ENCODE data around the gene SPRR1A.
"Not testable (repeated sequence)": the region's sequence is repeated elsewhere in the genome, so short reads cannot be mapped to it uniquely, and the experiment has no call there.

Gene SPRR1A

DNA sequence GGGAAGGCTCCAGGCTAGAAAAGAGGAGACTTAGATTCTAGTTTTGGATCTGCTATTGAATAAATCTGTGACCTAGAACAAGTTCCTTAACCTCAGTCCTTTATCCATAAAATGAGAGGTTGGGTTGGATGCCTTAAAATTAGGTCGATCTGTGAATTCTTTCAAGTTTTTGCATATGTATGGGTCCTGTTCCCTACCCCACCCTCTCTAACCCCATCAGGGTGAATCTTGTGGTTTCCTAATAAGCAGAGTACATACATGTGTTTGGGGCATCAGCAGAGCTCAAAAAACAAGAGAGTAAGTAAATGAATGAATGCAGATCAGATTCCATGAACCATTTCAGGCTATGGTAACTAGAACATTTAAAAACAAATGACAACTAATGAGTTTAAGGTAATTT is 7.2 kb upstream of the SPRR1A start:
- no peak for DNase-seq

DNA sequence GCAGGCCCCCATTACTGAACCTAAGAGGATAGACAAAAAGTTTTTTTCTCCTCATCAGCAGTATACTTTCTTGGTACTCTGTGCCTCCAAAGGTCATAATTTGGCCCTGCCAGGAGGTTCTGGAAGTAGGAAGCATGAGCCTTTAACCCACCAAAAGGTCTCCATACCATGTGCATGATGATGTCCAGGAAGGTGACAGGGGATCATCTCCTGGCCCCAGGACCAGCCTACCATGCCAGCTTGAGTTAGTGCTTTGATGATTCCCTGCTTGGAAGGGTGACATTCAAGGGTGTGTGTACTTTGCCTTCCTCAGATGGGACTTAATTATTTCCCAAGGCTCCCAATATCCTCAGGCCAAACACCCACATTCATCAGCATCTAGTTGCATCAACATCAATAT is 6.3 kb upstream of the SPRR1A start:
- no peak for DNase-seq

DNA sequence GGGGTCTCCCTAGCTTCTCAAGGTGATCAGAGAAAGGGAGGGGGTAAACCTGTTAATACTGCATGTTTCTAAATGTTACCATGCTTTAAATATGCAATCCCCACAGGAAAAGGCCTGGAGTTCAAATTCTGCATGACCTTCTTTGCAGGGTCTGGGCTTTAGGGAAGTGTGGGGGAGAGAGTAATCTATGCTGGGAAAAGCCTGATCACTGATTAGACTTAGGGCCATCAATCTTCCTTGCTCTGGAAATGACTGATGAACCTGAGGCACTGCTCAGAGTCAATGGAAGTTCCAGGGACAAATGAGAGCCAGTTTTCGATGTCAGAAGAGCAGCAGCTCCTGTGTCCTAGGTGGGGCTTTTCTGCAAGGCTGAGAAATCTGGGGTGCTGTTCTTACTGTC is 3.2 kb upstream of the SPRR1A start:
- no peak for DNase-seq

DNA sequence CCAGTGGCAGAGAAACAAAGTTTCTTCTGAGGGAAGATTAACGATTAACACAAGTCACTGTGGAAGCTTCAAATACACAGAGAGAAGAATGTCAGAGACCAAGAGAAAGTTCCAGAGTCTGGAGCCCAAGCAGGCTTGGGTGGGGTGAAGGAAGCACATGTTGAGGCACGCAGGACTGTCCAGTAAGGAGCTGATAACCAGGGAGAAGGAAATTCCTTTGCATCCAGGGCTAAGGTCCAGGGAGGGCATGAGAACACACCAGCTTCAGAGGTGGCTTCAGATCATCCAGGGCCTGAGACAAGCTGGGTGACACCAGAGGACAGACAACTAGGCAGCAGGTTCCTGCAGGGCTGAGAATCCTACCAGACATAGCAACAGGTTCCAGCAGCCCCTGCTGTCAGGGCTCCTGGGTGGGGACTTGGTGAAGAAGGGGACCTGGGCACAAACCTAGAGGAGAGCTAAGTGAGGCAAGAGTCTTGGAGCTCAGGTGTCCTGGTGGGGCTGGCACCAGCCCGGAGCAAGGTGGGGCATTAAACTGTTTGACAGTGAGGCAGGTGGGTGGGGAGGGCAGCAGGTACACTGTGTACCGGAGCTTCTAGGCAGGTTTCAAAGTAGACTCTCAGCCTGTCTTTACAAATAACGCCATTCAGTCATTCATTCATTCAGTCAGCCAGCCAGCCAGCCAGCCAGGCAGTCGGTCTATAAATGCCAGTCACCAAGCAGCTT is 2.6 kb upstream of the SPRR1A start:
- DNase-seq = no peak

DNA sequence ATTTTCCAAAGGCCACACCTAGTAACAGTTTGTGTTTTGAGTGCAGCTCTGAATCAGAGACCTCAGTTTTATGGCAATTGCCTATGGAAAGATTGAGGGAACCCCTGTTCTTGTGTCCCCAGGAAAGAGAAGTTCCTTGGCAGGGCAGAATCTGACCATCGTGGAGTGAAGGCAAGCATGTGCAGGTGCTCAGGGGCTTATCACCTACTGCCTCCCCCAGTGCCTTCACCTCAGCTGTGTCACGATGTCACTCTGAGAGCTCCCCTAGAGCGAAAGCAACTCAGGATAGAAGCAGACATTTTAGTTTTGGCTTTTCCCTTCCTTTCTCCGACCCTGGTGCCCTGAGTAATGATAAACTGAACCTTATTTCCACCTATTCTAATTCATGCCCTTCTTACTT is 1.8 kb upstream of the SPRR1A start:
- no peak for DNase-seq

DNA sequence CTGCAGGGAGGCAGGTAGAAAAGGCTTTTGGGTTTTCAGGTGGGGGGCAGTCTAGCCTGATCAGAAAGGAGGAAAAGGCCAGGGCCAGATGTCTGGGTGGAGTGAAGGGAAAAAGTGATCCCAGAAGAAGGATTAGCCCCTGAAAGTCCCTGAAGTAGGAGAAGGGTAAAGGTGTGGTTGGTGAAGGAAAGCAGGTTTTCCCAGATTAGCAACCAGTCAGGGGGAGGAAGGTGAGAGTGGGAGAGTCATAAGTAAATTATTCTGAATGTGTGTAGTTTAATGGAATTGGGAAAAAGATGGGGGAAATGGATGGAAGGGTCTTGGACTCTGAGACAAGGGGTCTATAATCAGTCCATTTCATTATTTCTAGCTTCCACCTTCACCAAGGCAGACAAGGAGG is 647 bp upstream of the SPRR1A start:
- DNase-seq = no peak

DNA sequence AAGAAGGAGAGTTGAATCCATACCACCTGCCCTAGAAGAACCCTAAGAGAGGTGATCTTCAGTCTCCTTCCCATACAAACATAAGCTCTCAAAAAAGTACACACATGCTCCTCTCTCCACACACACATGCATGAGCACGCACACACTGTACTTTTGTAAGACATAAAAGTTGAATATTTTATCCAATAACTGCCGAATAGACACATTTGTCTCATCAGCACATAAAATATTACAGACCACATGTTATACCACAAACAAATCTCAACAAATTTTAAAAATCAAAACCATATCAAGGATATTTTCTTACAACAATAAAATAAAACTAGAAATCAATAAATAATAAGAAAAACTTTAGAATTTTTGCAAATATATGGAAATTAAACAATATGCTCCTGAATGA is 2.7 kb downstream of the SPRR1A start:
- DNase-seq = no peak

DNA sequence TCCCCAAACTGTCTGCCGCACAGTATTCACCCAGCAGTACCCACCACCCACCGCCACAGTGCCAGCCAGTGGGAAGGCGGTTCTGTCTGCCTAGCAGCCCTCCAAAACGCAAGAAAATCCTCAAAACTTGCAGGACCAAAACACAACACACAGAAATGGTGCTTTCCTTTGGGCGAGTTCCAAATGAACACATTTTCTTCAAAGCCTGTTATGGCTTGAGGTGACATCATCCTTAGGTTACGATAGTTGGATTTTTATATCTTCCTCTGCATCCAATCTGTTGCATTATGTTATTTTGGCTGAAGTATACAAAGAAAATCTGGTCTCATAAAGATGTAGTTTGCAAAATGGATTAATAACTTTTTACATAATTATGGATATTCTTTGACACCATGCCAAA is 9.3 kb downstream of the SPRR1A start:
- no peak for DNase-seq

DNA sequence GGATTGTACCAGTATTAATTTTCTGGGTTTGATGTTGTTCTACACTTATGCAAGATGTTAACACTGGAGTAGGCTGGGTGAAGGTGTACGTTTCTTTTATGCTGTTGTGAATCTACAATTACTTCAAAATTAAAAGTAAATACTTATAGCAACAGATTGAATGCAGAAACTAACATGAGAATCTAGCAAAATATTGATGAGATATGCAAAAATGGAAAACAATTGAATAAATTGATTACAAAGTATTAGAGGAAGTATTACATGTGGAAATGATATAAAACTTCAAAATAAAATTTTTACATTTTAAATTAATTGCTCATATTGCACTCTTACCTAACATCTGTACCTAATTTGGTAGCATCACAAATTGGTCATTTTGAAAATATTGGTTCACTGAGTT is 12.0 kb downstream of the SPRR1A start:
- DNase-seq = no peak

DNA sequence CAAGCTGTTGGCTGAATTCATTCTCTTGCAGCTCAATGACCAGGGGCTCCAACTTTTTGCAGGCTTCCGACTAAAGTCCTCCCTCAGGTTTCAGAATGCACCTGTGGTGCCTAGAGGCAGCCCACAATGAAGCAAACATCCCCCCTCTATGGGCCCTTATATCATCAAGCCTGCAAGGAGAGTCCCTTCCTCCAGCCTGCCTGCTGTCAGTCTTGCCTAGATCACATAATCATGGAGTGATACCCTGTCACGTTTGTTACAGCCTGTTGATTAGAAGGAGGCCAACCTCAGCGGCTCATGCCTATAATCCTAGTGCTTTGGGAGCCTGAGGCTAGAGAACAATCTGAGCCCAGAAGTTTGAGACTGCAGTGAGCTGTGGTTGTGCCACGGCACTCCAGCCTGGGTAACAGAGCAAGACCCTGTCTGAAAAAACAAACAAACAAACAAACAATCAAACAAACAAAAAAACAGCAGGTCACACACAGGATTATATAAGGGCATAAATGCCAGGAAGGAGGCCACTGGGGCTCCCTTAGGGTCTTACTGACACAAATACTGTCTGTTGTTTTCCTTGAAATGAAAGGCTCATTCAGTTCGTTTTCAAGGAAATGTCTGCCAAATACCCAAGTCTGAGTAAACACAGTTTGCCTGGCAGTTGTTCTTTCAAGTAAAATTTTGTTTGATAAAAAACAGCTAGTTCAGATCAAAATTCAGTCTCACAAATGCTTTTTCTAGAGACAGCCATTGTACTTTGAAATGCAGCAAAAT is 12.9 kb downstream of the SPRR1A start:
- DNase-seq = no peak

DNA sequence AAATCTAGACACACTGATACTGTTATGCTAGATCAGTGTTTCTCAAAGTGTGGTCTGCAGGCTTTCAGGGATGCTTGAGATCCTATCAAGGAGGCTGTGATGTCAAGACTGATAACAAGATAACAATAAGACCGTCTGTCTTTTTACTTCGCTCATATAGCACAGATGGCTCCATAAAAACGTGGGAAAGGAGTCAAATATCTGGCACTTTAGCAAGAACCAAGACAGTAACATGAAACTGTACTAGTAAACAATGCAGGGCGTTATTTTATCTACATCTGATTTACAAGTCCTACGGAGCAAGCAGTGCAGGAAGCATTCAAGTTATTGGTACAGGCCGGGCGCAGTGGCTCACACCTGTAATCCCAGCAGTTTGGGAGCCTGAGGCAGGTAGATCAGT is 14.0 kb downstream of the SPRR1A start:
- no peak for DNase-seq

DNA sequence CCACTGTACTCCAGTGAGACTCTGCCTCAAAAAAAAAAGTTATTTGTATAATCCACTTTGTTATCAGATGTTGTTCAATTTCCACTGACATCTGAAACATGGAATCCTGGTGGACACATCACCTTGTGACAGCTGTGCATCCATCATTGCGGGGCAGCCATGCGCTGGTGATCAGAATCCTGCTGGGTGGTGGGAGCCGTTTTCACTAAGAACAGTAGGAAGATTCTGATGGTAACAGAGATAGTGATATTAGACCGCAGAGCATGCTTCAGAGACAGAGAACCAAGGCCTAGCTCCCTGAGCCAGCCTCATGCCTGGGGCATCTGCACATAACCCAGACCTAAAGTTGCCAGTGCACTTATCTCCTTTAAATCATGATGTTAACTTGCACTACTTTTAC is 14.6 kb downstream of the SPRR1A start:
- DNase-seq = no peak

DNA sequence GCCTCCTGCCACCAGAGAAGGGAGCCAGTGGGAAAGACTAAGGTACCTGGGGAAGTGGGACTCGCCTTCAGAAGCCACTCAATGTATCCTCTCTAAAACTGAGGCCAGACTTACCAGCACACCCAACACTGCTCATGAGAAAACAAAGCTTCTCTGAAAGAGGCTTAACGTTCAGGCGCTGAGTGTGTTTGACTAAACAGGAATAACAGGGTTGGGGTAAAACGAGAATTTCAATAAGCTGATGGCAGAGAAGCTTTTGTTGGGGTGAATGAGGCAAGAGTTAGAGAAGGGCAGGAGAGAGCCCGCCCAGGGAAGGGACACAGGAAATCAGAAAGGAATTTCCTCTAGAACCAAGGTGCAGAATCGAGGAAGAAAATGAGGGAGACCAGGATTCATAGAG is 15.9 kb downstream of the SPRR1A start:
- no peak for DNase-seq

DNA sequence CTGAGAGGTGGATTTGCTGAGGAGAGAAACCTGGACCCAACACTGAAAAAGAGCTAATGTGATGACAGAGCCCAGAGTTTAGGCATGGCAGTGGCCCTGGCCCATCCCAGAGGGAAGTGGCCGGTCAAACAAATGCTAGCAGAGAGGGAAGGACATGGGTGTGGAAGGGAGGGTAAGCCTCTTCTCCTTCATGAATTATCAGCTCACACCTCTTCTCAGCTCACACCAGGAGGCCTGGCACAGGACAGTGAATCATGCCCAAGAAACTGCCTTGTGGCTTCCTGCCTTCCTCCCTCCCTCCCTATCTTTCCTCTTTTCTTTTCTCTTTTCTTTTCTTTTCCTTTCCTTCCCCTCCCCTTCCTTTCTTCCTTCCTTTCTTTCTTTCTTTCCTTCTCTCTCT is 16.4 kb downstream of the SPRR1A start:
- DNase-seq = no peak

DNA sequence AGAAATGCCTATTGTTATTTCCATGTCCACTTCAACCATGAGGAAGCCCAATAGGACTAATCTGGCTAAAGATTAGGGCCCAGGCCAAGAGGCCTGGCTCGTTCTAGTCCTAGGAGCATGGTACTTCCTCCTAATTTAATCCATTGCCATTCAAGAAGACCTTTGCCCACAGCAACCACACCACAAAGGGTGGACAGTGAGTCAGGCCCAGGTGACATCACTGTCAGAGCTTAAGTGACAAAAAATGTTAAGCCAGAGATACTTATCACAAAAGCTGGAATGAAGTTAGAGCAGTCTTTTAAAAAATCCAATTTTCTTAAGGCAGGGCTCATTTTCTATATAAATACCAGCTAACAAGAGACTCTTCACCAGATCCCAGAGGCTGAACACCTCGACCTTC is 17.5 kb downstream of the SPRR1A start, which contains the start of gene SPRR3:
Gene SPRR3, plus strand, starts transcription at position 368 of the 400 bp plus-strand sequence. CDS start 1,272 bp downstream, outside the sequence.
- DNase-seq = no peak

DNA sequence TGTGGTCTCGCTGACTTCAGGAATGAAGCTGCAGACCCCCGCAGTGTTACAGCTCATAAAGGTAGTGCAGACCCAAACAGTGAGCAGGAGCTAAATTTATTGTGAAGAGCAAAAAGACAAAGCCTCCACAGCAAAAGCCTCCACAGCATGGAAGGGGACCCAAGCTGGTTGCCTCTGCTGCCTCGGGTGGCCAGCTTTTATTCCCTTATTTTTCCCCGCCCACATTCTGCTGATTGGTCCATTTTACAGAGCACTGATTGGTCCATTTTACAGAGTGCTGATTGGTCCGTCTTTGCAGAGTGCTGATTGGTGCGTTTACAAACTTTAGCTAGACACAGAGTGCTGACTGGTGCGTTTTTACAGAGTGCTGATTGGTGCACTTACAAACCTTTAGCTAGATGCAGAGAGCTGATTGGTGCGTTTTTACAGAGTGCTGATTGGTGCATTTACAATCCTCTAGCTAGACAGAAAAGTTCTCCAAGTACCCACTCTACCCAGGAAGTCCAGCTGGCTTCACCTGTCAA is 27.4 kb downstream of the SPRR1A start:
- DNase-seq = not testable (repeated sequence)

DNA sequence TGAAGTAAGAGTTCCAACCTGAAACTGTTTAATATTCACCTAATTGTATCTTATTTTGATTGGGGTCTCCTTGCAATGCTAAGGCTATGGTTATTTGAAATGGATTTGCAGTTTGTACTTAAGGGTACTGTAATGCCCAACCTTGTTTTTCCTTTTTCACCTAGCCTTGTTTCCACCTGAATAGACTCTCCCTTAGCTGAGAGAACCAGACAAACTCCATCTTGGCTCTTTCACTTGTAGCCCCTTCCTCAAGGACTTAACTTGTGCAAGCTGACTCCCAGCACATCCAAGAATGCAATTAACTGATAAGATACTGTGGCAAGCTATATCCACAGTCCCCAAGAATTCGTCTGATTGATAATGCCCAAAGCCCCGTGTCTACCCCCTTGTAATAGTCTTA is 37.9 kb downstream of the SPRR1A start:
- not testable (repeated sequence) for DNase-seq

DNA sequence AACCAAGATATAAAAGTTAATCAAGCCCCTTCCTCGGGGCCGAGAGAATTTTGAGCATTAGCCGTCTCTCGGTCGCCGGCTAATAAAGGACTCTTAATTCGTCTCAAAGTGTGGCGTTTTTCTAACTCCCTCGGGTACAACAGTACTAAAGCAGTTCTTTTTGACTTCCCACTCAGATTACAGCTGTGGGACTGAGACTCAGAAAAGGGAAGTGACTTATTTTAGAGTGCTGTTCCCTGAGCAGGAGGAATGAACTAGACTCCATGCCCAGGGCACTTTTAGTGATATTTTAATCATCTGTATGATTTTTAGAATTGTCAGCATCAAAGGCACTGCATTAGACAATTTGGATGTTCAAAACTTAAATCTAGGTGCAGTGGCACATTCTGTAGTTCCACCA is 38.5 kb downstream of the SPRR1A start:
- not testable (repeated sequence) for DNase-seq

DNA sequence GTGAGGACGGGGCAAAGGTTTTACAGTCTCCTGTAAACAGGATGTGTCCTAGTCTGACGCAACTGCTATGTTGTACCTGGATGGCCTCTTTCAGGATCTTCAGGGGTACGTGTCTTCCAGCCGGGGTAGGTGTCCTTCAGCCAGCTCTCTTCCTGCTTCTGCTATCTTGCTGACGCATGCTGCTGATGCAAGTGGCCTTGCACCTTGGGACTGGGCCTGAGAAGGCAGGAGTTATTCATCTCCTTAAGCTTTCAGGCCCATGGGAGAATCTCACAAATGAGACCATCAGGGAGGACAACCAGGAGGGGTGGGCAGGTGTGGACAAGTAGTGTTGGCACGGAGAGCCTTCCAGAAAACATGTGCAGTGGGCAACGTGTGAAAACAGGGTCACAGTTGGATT is 39.2 kb downstream of the SPRR1A start:
- DNase-seq = no peak

DNA sequence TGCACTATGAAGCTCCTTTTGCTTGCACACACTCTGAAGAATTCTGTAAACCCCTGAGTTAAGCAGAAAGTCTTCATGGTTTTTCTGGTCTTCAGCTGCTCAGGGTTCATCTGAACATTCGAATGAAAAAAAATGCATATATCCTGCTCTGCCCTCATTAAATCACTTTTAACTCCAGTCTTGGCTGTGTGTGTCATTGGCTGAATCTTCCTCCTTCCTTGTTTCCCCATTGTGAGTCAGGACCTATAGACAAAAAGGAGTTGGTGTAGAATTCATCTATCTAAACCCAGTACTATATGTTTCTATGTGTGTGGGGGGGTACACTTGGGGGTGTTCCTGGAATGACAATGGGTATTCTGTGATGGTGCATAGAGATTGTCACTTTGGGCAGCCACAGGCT is 40.5 kb downstream of the SPRR1A start:
- no peak for DNase-seq

DNA sequence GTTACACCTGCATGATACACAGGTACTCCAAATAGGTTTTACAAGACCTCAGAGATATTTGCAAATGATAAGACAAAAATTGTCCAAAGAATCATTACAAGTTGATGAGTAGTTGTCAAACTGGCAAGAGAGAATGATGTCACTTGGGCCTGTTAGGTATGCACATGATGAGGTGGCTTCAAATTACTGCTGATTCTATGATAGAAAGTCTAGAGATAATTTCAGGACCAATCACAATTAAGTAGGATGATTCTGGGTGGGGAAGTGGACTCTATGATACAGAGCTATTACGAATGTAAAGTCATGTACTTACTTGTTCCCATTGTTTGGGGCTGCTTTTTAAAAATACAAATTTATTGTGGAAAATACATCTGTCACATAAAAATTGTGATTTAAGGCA is 41.9 kb downstream of the SPRR1A start:
- no peak for DNase-seq

DNA sequence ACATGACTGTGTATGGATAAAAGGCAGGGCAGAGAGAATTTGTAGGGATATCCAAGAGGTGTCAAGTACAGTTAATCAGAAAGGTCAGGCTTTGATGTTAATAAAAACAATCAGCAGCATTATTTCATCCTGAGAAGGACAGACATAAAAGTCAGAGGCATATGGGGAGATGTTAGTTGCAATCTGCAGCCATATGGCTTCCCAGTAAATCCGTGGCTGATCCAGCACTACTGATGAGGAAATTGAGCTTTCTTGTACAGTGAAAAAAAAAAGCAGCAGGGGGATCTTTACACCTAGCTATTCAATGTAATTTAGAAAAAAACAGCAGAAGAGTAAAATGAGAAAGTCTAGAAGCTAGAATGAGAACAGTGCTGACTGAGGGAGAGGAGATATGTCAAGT is 44.9 kb downstream of the SPRR1A start:
- DNase-seq = no peak

DNA sequence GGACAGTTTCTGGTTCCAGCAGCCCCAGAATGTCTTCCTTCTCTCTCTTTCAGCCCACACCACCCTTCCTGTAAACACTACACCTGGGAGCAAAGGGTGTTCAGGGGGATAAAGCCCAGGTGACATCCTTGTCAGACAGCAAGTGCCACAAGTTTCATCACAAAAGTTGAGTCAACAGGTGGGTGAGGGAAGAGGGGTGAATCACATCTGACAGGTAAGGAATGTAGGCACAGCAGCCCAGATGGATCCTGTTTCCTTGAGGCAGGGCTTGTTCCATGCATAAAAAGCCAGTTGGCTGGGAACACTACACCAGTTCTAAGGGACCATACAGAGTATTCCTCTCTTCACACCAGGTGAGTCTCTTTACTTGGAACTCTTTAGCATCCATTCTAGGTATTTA is 47.0 kb downstream of the SPRR1A start, which contains the start of gene SPRR1B:
Gene SPRR1B, plus strand, starts transcription at position 309 of the 400 bp plus-strand sequence. CDS start 1,143 bp downstream, outside the sequence.
- no peak for DNase-seq

DNA sequence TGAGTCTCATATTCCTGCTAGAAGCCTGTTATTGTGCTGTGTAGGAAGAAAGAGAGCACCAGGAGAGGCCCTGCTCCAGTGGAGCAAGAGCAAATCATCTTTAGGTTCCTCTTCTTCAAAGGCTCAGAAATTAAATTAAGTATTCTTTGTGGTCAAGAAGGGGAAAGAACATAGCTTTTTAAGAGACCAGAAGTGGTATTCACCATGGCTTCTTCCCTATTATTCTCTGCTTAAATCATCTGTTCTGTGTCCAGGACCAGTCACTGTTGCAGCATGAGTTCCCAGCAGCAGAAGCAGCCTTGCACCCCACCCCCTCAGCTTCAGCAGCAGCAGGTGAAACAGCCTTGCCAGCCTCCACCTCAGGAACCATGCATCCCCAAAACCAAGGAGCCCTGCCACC is 48.2 kb downstream of the SPRR1A start:
- DNase-seq = no peak

Measured in stimulated activated CD4-positive, alpha-beta T cell treated with anti-CD3 and anti-CD28 coated beads, Interleukin-2, amount 100 ng/mL, for 48 hours (primary cell).